ENCODE measurements around the gene ITPK1. TPM values are rescaled to one million over a fixed set of nuclear protein-coding genes. Genes with fewer than 3 reads are reported as not detected.
A peak's percentile ranks its signal among the peaks of the same experiment; 100 is the strongest.

Gene ITPK1
- total RNA-seq, 1 donor, result 25.0 TPM

- H3K27ac ChIP-seq (ENCODE audit: low read depth, low read length), result no peak overlapping the region
- DNase-seq (ENCODE audit: insufficient read length, low spot score, missing footprints), result no peak
- no peak overlapping the region for H2AFZ ChIP-seq (ENCODE audit: low read length)
- H4K20me1 ChIP-seq (ENCODE audit: insufficient read depth, low read length), result peaks cover 9% of the 10 kb centered on the region
- H3K4me1 ChIP-seq (ENCODE audit: insufficient read depth, low read length), result peaks cover 6% of the 10 kb centered on the region
- no peak overlapping the region for H3K4me3 ChIP-seq (ENCODE audit: insufficient read depth, low read length)
- TF ChIP-seq CTCF (IDR thresholded peaks at IDR 0.05; ENCODE audit: extremely low read depth, low read depth, low read length), result no peak
- H3K9me3 ChIP-seq (ENCODE audit: low read depth, low read length), result no peaks in the 10 kb centered on the region
- no peaks in the 10 kb centered on the region for H3K27me3 ChIP-seq (ENCODE audit: insufficient read depth, low read length)
- peaks cover 23% of the 10 kb centered on the region for H3K79me2 ChIP-seq (ENCODE audit: insufficient read depth, low read length)
- no peak overlapping the region for H3K4me2 ChIP-seq (ENCODE audit: insufficient read depth, low read length)
- no peaks in the 10 kb centered on the region for H3K36me3 ChIP-seq (ENCODE audit: insufficient read depth, low read length)
These were observed 14.5 kb downstream of the ITPK1 start for GRCh38 chr14:93101181-93101580.

DNA sequence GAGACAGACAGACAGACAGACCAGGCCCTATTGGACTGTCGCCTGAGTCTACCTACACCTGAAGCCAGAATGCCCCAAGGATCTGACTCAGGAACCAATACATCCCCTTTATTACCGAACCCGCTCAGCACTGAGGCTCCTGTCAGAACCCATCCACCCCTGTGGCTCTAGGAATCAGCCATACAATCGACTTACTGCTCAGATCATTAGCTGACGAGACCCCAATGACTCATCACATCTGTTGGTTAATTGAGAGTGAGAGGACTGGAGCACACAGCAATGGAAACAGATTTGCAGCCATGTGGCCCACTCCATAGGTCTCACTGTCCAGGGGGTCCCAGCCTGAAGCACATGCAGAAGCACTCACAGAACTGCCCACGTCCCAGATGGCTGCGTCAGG, 15.2 kb downstream of the ITPK1 start:
- Histone ChIP-seq H3K4me3 (ENCODE audit: insufficient read depth, low read length) (no peak overlapping the region), H3K4me2 (ENCODE audit: insufficient read depth, low read length) (no peak overlapping the region), H3K4me1 (ENCODE audit: insufficient read depth, low read length) (peaks cover 6% of the 10 kb centered on the region), H3K79me2 (ENCODE audit: insufficient read depth, low read length) (peaks cover 23% of the 10 kb centered on the region), H4K20me1 (ENCODE audit: insufficient read depth, low read length) (peaks cover 12% of the 10 kb centered on the region), H3K27me3 (ENCODE audit: insufficient read depth, low read length) (no peaks in the 10 kb centered on the region), H2AFZ (ENCODE audit: low read length) (no peak overlapping the region), H3K9me3 (ENCODE audit: low read depth, low read length) (no peaks in the 10 kb centered on the region), H3K36me3 (ENCODE audit: insufficient read depth, low read length) (no peaks in the 10 kb centered on the region), H3K27ac (ENCODE audit: low read depth, low read length) (no peak overlapping the region)
- no peak for TF ChIP-seq CTCF (IDR thresholded peaks at IDR 0.05; ENCODE audit: extremely low read depth, low read depth, low read length)
- peak; percentile 77 for DNase-seq (ENCODE audit: insufficient read length, low spot score, missing footprints)

DNA sequence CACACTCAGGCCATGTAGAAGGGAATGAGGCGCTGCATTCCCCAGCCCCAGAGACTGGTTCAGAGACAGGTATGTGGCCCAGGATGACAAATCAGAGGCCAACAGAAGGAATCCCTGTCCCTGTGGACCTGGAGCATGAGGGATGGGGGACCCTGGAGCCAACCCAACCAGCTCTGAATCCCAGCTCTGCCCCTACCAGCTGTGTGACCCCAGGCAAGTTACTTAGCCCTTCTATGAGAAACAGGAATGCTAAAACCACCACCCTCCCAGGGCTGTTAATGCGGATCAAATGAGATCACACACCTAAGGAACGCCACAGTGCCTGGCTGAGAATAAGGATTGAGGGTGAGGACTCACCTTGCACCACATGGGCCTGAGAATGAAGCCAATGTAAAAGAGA, 15.6 kb downstream of the ITPK1 start:
- Histone ChIP-seq H3K36me3 (ENCODE audit: insufficient read depth, low read length) (no peaks in the 10 kb centered on the region), H4K20me1 (ENCODE audit: insufficient read depth, low read length) (peaks cover 12% of the 10 kb centered on the region), H2AFZ (ENCODE audit: low read length) (no peak overlapping the region), H3K4me2 (ENCODE audit: insufficient read depth, low read length) (no peak overlapping the region), H3K27me3 (ENCODE audit: insufficient read depth, low read length) (no peaks in the 10 kb centered on the region), H3K9me3 (ENCODE audit: low read depth, low read length) (no peaks in the 10 kb centered on the region), H3K4me3 (ENCODE audit: insufficient read depth, low read length) (no peak overlapping the region), H3K27ac (ENCODE audit: low read depth, low read length) (no peak overlapping the region), H3K4me1 (ENCODE audit: insufficient read depth, low read length) (peaks cover 4% of the 10 kb centered on the region), H3K79me2 (ENCODE audit: insufficient read depth, low read length) (peaks cover 23% of the 10 kb centered on the region)
- DNase-seq (ENCODE audit: insufficient read length, low spot score, missing footprints), result peak; percentile 72
- no peak for TF ChIP-seq CTCF (IDR thresholded peaks at IDR 0.05; ENCODE audit: extremely low read depth, low read depth, low read length)

- Histone ChIP-seq H2AFZ (ENCODE audit: low read length) (no peak overlapping the region), H3K79me2 (ENCODE audit: insufficient read depth, low read length) (peaks cover 23% of the 10 kb centered on the region)
These were observed 16.1 kb downstream of the ITPK1 start for GRCh38 chr14:93099643-93100042.

More at GRCh38 chr14:93099643-93100042, 16.1 kb downstream of the ITPK1 start:
- Histone ChIP-seq H3K9me3 (ENCODE audit: low read depth, low read length) (no peaks in the 10 kb centered on the region), H3K4me3 (ENCODE audit: insufficient read depth, low read length) (no peak overlapping the region), H3K27ac (ENCODE audit: low read depth, low read length) (no peak overlapping the region), H3K27me3 (ENCODE audit: insufficient read depth, low read length) (no peaks in the 10 kb centered on the region), H3K36me3 (ENCODE audit: insufficient read depth, low read length) (no peaks in the 10 kb centered on the region), H3K4me2 (ENCODE audit: insufficient read depth, low read length) (no peak overlapping the region), H4K20me1 (ENCODE audit: insufficient read depth, low read length) (peaks cover 15% of the 10 kb centered on the region), H3K4me1 (ENCODE audit: insufficient read depth, low read length) (no peaks in the 10 kb centered on the region)
- no peak for DNase-seq (ENCODE audit: insufficient read length, low spot score, missing footprints)
- TF ChIP-seq CTCF (IDR thresholded peaks at IDR 0.05; ENCODE audit: extremely low read depth, low read depth, low read length), result no peak

All from osteoblast (primary cell).